GM19438 (cell line): ENCODE measurements around the gene DNAAF8.
A peak's percentile ranks its signal among the peaks of the same experiment; 100 is the strongest.

Experiments
- ATAC-seq: cut with Tn5 transposase; IDR thresholded peaks from one replicate; pipeline ENCODE4 v1.9.1; 2021; ENCODE audit warnings: low read depth; ENCODE audit not compliant: unreplicated experiment

DNAAF8 gene

DNA sequence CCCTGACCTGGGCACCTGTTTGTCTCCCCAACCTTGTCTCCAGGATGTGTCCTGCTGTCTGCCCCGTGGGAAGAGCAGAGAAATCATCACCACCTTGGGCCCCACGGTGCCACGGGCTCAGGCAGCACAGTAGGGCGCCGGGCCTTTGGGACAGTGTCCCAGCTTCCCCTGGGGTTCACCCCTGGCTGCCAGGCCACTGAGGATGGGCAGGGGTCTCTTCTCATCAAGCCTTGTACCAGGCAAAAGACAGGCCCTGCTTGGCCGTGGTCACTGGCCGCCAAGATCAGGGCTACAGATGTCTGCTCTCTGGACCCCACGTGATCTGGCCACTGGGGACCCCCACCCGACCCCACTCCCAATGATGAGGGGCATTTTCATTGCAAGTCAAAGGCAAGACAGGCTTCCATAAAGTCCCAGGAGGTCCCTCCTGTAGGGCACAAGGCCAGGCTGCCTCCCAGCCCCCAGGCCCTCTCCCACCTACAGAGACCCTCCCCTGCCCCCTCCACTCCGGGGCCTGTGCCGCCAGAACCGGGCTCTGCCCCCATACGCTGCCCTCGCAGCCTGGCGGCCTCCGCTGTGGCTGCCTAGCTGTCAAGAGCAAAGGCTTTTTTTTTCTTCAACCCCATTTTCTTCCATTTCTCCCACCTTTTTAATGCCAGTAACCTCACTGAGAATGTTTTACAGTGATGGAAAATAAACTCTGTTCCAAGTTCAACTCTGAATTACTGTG is 14.5 kb downstream of the DNAAF8 start:
- no peak for ATAC-seq

DNA sequence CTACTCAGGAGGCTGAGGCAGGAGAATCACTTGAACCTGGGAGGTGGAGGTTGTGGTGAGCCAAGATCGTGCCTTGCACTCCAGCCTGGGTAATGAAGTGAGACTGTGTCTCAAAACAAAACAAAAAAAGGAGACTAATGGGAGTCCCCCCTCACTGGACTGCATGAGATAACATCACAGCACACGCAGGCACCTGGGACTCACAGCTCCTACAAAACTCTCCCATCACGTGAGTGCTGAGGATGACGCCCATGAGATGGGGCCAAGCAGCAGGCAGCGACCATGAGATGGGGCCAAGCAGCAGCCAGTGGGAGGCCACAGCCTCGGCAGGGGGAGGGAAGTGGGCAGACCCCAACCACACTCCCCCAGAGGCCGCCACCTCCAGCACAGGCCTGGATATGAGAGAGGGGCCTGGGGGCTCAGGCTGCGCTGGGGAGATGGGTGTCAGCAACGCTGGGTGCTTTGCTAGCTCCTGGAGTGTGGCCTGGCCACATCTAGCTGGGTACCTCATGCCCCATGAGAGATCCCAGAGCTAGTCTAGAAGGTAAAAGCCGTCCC is 15.4 kb downstream of the DNAAF8 start:
- no peak for ATAC-seq

DNA sequence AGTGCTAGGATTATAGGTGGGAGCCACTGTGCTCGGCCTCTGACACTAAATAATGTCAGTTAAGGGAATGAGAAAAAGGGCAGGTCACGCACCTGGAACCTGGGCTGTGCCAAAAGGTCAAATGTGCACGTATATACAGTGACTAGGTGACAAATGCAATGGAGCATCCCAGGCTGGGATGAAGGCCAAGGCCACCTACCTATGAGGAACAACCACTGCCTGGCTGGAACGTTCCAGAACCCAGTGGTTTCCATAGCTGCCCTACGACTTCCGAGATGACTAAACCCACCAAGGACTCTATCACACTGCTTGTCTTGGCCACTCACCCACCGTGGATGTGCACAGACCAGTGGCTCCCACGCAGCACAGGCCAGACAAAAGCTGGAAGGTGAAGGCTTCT is 16.6 kb downstream of the DNAAF8 start:
- no peak for ATAC-seq

- ATAC-seq, result no peak
Observed at GRCh38 chr16:4752351-4753100, 18.2 kb downstream of the DNAAF8 start.

DNA sequence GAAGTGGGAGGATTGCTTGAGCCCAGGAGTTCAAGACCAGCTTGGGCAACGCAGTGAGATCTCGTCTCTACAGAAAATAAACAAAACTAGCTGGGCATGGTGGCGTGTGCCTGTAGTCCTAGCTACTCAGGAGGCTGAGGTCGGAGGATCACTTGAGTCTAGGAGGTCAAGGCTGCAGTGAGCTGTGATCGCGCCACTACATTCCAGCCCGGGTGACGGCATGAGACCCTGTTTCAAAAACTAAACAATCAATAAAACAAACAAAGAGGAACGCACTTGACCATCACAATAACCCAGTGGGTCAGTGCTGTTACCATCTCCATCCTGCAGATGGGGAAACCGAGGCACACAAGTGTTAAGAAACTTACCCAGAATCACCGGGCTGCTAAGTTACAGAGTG is 18.9 kb downstream of the DNAAF8 start:
- no peak for ATAC-seq

- ATAC-seq, result no peak
Observed at GRCh38 chr16:4754865-4755264, 20.5 kb downstream of the DNAAF8 start.

DNA sequence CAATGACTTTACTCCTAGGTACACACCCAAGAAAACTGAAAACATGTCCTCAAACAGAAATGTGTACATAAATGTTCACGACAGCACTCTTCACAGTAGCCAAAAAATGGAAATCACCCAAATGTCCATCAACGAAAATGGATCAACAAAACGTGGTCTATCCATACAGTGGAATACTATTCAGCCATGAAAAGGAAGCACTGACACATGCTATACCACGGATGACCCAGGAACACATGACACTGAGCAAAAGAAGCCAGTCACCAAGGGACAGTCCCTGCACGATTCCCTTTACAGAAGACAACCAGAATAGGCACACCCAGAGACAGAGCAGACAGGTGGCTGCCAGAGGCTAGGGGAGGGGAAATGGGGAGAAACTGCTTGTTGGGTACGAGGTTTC is 21.4 kb downstream of the DNAAF8 start:
- no peak for ATAC-seq

GRCh38 chr16:4760221-4760910 is 26.0 kb downstream of the DNAAF8 start:
- ATAC-seq, result no peak

DNA sequence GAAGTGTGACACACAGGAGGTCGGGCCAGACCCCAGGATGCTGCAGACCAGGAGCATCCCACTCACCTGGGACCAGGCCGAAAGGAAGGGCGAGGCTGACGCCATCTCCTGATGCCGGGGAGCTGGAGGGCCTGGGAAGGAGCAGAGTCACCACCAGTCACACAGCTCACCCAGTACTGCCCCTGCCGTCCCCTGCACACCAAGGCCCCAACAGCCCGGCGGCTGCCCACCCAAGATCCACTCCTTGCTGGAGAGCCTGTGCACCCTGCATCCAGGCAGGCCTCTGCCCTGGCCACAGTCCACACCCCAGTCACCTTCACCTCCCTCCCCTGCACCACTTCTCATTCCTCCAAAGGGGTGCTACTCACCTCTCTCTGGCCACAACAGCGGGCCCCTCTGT is 27.9 kb downstream of the DNAAF8 start:
- no peak for ATAC-seq

GRCh38 chr16:4763791-4764190 is 29.5 kb downstream of the DNAAF8 start:
- ATAC-seq, result no peak

DNA sequence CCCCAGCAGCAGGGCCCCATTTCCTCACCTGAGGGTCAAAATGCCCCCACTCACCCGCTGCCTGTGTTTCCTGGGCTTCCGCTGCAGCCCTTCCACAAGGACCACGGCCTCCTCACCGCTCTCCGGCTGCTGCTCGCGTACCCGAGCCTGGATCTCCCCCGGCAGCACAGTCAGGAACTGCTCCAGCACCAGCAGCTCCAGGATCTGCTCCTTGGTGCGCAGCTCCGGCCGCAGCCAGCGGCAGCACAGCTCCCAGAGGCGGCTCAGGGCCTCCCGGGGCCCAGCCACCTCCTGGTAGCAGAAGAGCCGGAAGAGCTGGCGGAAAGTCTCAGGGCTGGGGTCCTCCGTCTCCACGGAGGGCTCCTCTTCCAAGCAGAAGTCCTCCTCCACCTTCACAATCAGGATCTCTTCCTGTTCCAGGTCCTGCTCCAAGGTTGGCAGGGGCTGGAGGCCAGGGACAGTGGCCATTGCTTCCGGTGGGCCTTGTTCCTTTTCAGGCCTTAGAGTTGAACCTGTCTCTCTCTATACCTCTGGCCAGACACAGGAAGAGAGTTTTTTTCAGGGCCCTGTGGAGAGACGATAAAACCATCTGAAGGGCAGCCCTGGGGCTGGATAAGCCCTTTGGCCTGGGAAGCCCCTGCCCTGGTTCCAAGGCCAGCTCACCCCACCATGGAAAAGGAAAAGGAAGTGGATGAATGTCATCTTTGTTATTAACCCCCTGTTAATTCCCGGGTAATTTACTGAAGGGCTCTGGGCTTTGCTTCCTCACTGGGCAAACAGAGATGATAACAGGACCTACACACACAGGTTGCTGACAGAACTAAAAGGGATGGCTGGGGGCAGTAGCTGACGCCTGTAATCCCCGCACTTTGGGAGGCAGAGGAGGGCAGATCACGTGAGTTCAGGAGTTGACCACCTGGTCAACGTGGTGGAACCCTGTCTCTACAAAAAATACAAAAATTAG is 31.5 kb downstream of the DNAAF8 start:
- ATAC-seq, result no peak

GRCh38 chr16:4766875-4767628 is 32.7 kb downstream of the DNAAF8 start, which contains the start of gene ZNF500:
Gene ZNF500, minus strand, starts transcription at chr16:4767162. Its CDS starts 1,184 bp downstream, at chr16:4765978.
- ATAC-seq, result peak; percentile 77

- ATAC-seq, result peak; percentile 3
Observed at GRCh38 chr16:4767872-4768548, 33.7 kb downstream of the DNAAF8 start.

DNA sequence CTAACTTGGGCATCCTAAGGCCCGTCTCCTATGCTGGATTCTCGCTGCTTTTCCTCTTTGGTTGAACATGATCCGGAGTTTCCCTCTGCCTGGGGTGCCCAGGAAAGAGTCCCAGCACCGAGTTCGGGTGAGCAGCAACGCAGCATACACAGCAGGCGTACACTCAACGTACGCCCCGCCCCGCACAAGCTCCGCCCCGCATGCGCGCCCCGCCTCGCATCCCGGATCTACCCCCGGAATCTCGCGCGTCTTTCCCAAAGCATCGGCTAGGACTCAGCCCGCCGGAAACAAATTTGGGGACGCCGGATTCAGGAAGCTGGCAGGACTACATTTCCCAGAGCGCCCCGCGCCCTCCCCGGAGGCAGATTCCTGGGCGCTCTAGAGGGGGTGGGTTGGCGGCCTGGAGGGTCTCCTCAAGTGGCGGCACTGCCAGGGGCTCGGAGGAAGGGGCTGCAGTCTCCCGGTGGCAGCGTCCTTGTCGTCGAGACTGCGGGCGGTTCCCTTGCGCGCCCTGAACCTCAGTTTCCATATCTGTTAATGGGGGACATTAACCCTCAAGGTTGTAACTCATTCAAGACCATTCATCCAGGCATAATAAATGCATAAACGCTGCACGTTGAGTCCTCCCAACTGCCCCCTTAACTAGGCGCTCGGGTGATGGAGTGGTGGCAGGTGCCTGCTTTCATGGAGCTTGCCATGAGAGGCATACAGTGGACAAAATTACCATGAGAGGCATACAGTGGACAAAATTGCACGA is 34.4 kb downstream of the DNAAF8 start:
- peak; percentile 63 for ATAC-seq

- ATAC-seq, result no peak
Observed at GRCh38 chr16:4769306-4769638, 34.9 kb downstream of the DNAAF8 start.

- no peak for ATAC-seq
Observed at GRCh38 chr16:4771646-4772045, 37.3 kb downstream of the DNAAF8 start.

GRCh38 chr16:4772351-4772750 is 38.0 kb downstream of the DNAAF8 start:
- no peak for ATAC-seq

GRCh38 chr16:4775005-4775404 is 40.7 kb downstream of the DNAAF8 start:
- no peak for ATAC-seq
